OCI-LY7 (cell line): ENCODE data around the gene GIMAP2. TPM values are rescaled to one million over a fixed set of nuclear protein-coding genes. Genes with fewer than 3 reads are reported as not detected.
"Not testable (repeated sequence)": the region's sequence is repeated elsewhere in the genome, so short reads cannot be mapped to it uniquely, and the experiment has no call there.

Experiments used
- BruUV-seq: library from RNA; stranded (reverse); fragments of 400-500 nt; replicated peaks from 2 replicates; lab custom pipeline; 2021; lab: Mats Ljungman, UMichigan
- CTCF ChIA-PET: fragments of 300-600 bp; sonication (Branson Sonifier 250); formaldehyde crosslinking; loops from one replicate; lab custom pipeline; 2022; ENCODE audit warnings: antibody characterized with exemption; ENCODE audit not compliant: unreplicated experiment; lab: Charles Lee
- POLR2A ChIA-PET: fragments of 300-600 bp; sonication (Branson Sonifier 250); formaldehyde crosslinking; loops from one replicate; lab custom pipeline; 2022; ENCODE audit warnings: antibody characterized with exemption; lab: Charles Lee
- DNase-seq: peaks from one replicate; pipeline ENCODE4 v3.0.0-alpha.2; 2015; ENCODE audit warnings: low spot score
- H2AFZ ChIP-seq: fragments of 200-600 bp; sonication (generic), shearing (Covaris generic); 2 replicates; pipeline ENCODE4 v1.6.1; 2014; ENCODE audit warnings: mild to moderate bottlenecking, antibody characterized with exemption, low read length, moderate library complexity
- H3K27ac ChIP-seq: fragments of 200-600 bp; sonication (generic); 2 replicates; pipeline ENCODE4 v1.5.1; 2014; ENCODE audit warnings: mixed run types, low read depth, mild to moderate bottlenecking, moderate library complexity, low read length, inconsistent platforms; ENCODE audit not compliant: poor library complexity, severe bottlenecking
- H3K36me3 ChIP-seq: fragments of 200-600 bp; sonication (generic); 2 replicates; pipeline ENCODE4 v1.6.1; 2014; ENCODE audit warnings: mild to moderate bottlenecking, antibody characterized with exemption, low read length, moderate library complexity, mixed read lengths; ENCODE audit not compliant: insufficient read depth
- H3K4me1 ChIP-seq: fragments of 200-600 bp; sonication (generic); 2 replicates; pipeline ENCODE4 v1.5.1; 2014; ENCODE audit warnings: mild to moderate bottlenecking, low read length; ENCODE audit not compliant: insufficient read depth, poor library complexity, severe bottlenecking
- H3K4me2 ChIP-seq: fragments of 200-600 bp; sonication (generic); 2 replicates; pipeline ENCODE4 v1.6.1; 2014; ENCODE audit warnings: mild to moderate bottlenecking, low read length
- H3K4me3 ChIP-seq: fragments of 200-600 bp; sonication (generic); 2 replicates; pipeline ENCODE4 v1.5.1; 2014; ENCODE audit warnings: mild to moderate bottlenecking, low read depth, low read length; ENCODE audit not compliant: poor library complexity, severe bottlenecking
- H3K79me2 ChIP-seq: fragments of 200-600 bp; sonication (generic); 2 replicates; pipeline ENCODE4 v1.6.1; 2016; ENCODE audit warnings: low read depth, mild to moderate bottlenecking, low read length, moderate library complexity, mixed read lengths; ENCODE audit not compliant: insufficient read depth
- H3K9me2 ChIP-seq: fragments of 200-600 bp; sonication (generic); 2 replicates; pipeline ENCODE4 v1.6.1; 2016; ENCODE audit warnings: mild to moderate bottlenecking, low read length, mixed read lengths; ENCODE audit not compliant: insufficient read depth
- H3K9me3 ChIP-seq: fragments of 200-600 bp; sonication (generic); 2 replicates; pipeline ENCODE4 v1.6.1; 2014; ENCODE audit warnings: mild to moderate bottlenecking, mixed run types, low read length, mixed read lengths
- H4K20me1 ChIP-seq: fragments of 200-600 bp; sonication (generic); 2 replicates; pipeline ENCODE4 v1.6.1; 2014; ENCODE audit warnings: mild to moderate bottlenecking, antibody characterized with exemption, low read length, moderate library complexity, mixed read lengths; ENCODE audit not compliant: insufficient read depth
- CTCF ChIP-seq: fragments of 200-600 bp; sonication (generic); conservative IDR thresholded peaks from 2 replicates; pipeline ENCODE4 v1.5.1; 2014; ENCODE audit warnings: mild to moderate bottlenecking, antibody characterized with exemption, low read length, moderate library complexity, mixed read lengths
- EZH2phosphoT487 ChIP-seq: fragments of 200-600 bp; sonication (generic); IDR thresholded peaks from 2 replicates; pipeline ENCODE4 v1.6.1; 2018; ENCODE audit warnings: low read depth, borderline replicate concordance, mild to moderate bottlenecking, mixed run types, antibody characterized with exemption, low read length, moderate library complexity, mixed read lengths
- intact Hi-C: fragments of 100-400 bp; cut with micrococcal nuclease; formaldehyde crosslinking; loops from one replicate; pipeline ENCODE4 v1.10.0; 2022; ENCODE audit not compliant: unreplicated experiment
- total RNA-seq, 2 experiments: library from RNA; depleted of rRNA in 1 of 2; stranded (reverse); fragments of >200 nt in 1 of 2; shearing (Covaris generic) in 1 of 2; gene quantifications; 2 replicates each; pipeline ENCODE4 v1.2.3, GENCODE V29; 2014 to 2022

GIMAP2 gene
- total RNA-seq, 2 experiments from 2014 or later = not detected

DNA sequence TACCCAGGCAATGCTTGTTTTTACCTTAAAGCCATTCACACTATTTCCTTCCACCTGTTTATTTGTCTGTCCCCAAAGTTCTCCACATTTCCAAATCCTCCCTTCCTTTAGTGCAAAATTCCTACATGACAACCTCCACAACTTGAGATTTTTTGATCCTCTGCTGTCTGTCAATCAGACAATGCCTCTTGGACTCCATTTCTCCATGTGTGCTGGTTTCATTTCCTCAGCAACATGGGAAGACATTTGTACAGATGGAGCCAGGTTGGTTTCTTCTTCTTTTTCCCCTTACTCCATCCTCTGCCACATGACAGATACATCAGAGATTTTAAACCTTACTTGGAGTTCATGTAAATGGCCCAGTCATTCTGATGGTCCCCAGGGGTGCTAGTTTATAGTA is 19.1 kb upstream of the GIMAP2 start:
- Histone ChIP-seq H3K36me3 (no peaks in the 10 kb centered on the region), H3K9me3 (no peaks in the 10 kb centered on the region), H4K20me1 (no peaks in the 10 kb centered on the region), H3K9me2 (no peaks in the 10 kb centered on the region), H3K4me2 (no peak overlapping the region), H3K4me3 (no peak overlapping the region), H3K27ac (no peak overlapping the region), H2AFZ (no peak overlapping the region), H3K79me2 (no peaks in the 10 kb centered on the region), H3K4me1 (peaks cover 8% of the 10 kb centered on the region)
- POLR2A ChIA-PET = no interaction called here
- BruUV-seq = no TSS peak
- intact Hi-C loops = no loop called here
- CTCF ChIA-PET = no interaction called here
- no peak for DNase-seq
- TF ChIP-seq CTCF = no peak
- no peak for TF ChIP-seq EZH2phosphoT487

GRCh38 chr7:150668472-150668911 is 17.0 kb upstream of the GIMAP2 start:
- Histone ChIP-seq H3K27ac (no peak overlapping the region), H3K9me3 (no peaks in the 10 kb centered on the region), H3K4me2 (no peak overlapping the region), H4K20me1 (no peaks in the 10 kb centered on the region), H3K79me2 (no peaks in the 10 kb centered on the region), H3K4me3 (no peak overlapping the region), H3K36me3 (no peaks in the 10 kb centered on the region), H2AFZ (no peak overlapping the region), H3K4me1 (peaks cover 8% of the 10 kb centered on the region), H3K9me2 (no peaks in the 10 kb centered on the region)
- no peak for DNase-seq
- ChIA-PET CTCF (no interaction called here), POLR2A (no interaction called here)
- BruUV-seq = no TSS peak
- TF ChIP-seq EZH2phosphoT487 (no peak), CTCF (no peak)
- intact Hi-C loops = no loop called here

GRCh38 chr7:150668977-150669376 is 16.5 kb upstream of the GIMAP2 start:
- H3K4me3 ChIP-seq = no peak overlapping the region
- ChIA-PET CTCF (no interaction called here), POLR2A (no interaction called here)
- BruUV-seq = no TSS peak
- no peaks in the 10 kb centered on the region for H3K36me3 ChIP-seq
- intact Hi-C loops = no loop called here
- H3K9me2 ChIP-seq = no peaks in the 10 kb centered on the region
- H3K9me3 ChIP-seq = no peaks in the 10 kb centered on the region
- no peaks in the 10 kb centered on the region for H3K79me2 ChIP-seq
- no peak for TF ChIP-seq CTCF
- TF ChIP-seq EZH2phosphoT487 = no peak
- H3K27ac ChIP-seq = no peak overlapping the region
- peaks cover 3% of the 10 kb centered on the region for H3K4me1 ChIP-seq
- H2AFZ ChIP-seq = no peak overlapping the region
- H4K20me1 ChIP-seq = no peaks in the 10 kb centered on the region
- no peak for DNase-seq
- no peak overlapping the region for H3K4me2 ChIP-seq

- CTCF ChIA-PET, DNase-seq, H4K20me1 ChIP-seq, H3K9me2 ChIP-seq, POLR2A ChIA-PET, H3K79me2 ChIP-seq, H3K36me3 ChIP-seq, H3K4me1 ChIP-seq, H3K4me3 ChIP-seq, H3K9me3 ChIP-seq, intact Hi-C loops, BruUV-seq, H2AFZ ChIP-seq, H3K4me2 ChIP-seq, H3K27ac ChIP-seq: not testable (repeated sequence)
These were observed 13.5 kb upstream of the GIMAP2 start for GRCh38 chr7:150671798-150672585.
